Dendritic cell treated with granulocyte-macrophage colony-stimulating factor and Interleukin-4, amounts not matched to agents 40 ng/mL and 50 ng/mL, for 4 days (primary cell): ENCODE results near the gene DAP.

Source experiments
- H3K27ac Mint-ChIP-seq: one replicate; pipeline ENCODE4 v1.8.0; 2022; ENCODE audit warnings: mild to moderate bottlenecking, mixed read lengths
- H3K27me3 Mint-ChIP-seq: one replicate; pipeline ENCODE4 v1.8.0; 2022; ENCODE audit warnings: mild to moderate bottlenecking, mixed read lengths
- H3K36me3 Mint-ChIP-seq: one replicate; pipeline ENCODE4 v1.8.0; 2022; ENCODE audit warnings: low read depth, mixed read lengths
- H3K4me1 Mint-ChIP-seq: one replicate; pipeline ENCODE4 v1.8.0; 2022; ENCODE audit warnings: low read depth, mixed read lengths
- H3K4me3 Mint-ChIP-seq: one replicate; pipeline ENCODE4 v1.8.0; 2022; ENCODE audit warnings: mild to moderate bottlenecking, moderate library complexity, mixed read lengths
- H3K9me3 Mint-ChIP-seq: one replicate; pipeline ENCODE4 v1.8.0; 2022; ENCODE audit warnings: mixed read lengths
- intact Hi-C: fragments of 100-400 bp; cut with micrococcal nuclease; formaldehyde crosslinking; loops from one replicate; pipeline ENCODE4 v1.15.0; 2022

The DAP gene

DNA sequence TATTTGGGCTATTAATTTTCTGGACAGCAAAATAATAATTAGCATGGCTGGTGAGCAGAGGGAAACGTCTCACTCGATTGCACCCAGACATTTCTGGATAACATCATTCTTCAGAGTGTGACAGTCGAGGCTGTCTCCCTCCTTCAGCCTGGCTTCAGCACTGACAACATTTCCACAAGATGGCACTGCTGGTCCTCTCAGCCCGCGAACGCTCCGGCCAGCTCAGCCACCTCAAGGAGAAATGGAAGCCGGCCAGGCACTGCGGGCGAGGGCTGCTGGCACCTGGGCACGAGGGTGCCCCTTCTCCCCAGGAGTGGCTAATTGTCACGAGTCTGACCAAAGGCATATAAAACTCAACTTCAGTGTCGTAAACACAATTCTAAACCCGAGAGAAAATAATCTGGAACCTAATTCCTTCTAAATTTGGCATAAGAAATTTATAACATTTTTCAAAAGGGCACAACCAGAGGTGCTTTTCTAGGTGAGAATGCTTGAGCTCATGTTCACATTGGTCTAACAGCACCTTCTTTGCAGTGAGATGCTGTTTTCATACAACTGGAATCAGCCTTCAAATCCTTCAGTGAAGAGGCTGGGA lies 65.9 kb downstream of the DAP start:
- intact Hi-C loops = loop anchor here (2.0 to 10.0 kb wide), 3 partner anchors 270 to 800 kb away; no protein-coding TSS in a partner anchor
- peak overlapping the region; percentile 60 for H3K27ac Mint-ChIP-seq
- peaks cover 78% of the 10 kb centered on the region for H3K36me3 Mint-ChIP-seq
- H3K27me3 Mint-ChIP-seq = no peaks in the 10 kb centered on the region
- peaks cover 40% of the 10 kb centered on the region for H3K4me1 Mint-ChIP-seq
- no peak overlapping the region for H3K4me3 Mint-ChIP-seq
- no peaks in the 10 kb centered on the region for H3K9me3 Mint-ChIP-seq

GRCh38 chr5:10691826-10692785 lies 68.9 kb downstream of the DAP start:
- intact Hi-C loops = loop anchor here (5.0 to 10.0 kb wide), 3 partner anchors 240 to 803 kb away; no protein-coding TSS in a partner anchor

GRCh38 chr5:10690460-10691440 lies 70.3 kb downstream of the DAP start:
- peaks cover 32% of the 10 kb centered on the region for H3K4me1 Mint-ChIP-seq
- intact Hi-C loops = loop anchor here (5.0 to 10.0 kb wide), 3 partner anchors 238 to 804 kb away; no protein-coding TSS in a partner anchor
- H3K36me3 Mint-ChIP-seq = peaks cover 72% of the 10 kb centered on the region
- no peak overlapping the region for H3K27ac Mint-ChIP-seq
- no peaks in the 10 kb centered on the region for H3K9me3 Mint-ChIP-seq
- H3K4me3 Mint-ChIP-seq = no peak overlapping the region
- H3K27me3 Mint-ChIP-seq = no peaks in the 10 kb centered on the region

More at GRCh38 chr5:10691826-10692785, 68.9 kb downstream of the DAP start:
- Mint-ChIP-seq H3K27me3 (no peaks in the 10 kb centered on the region), H3K27ac (no peak overlapping the region), H3K4me1 (peaks cover 40% of the 10 kb centered on the region), H3K9me3 (no peaks in the 10 kb centered on the region), H3K4me3 (no peak overlapping the region), H3K36me3 (peaks cover 68% of the 10 kb centered on the region)

- Mint-ChIP-seq H3K4me1 (peaks cover 33% of the 10 kb centered on the region), H3K27me3 (no peaks in the 10 kb centered on the region), H3K36me3 (peaks cover 73% of the 10 kb centered on the region), H3K9me3 (no peaks in the 10 kb centered on the region), H3K4me3 (no peak overlapping the region), H3K27ac (peak overlapping the region; percentile 64)
- intact Hi-C loops = loop anchor here (5.0 to 10.0 kb wide), 3 partner anchors 237 to 805 kb away; no protein-coding TSS in a partner anchor
Observed at GRCh38 chr5:10689391-10690081, 71.5 kb downstream of the DAP start.

- H3K27me3 Mint-ChIP-seq = no peaks in the 10 kb centered on the region
- H3K36me3 Mint-ChIP-seq = peaks cover 73% of the 10 kb centered on the region
- intact Hi-C loops = no loop called here
- H3K27ac Mint-ChIP-seq = peak overlapping the region; percentile 64
- H3K4me3 Mint-ChIP-seq = no peak overlapping the region
- H3K4me1 Mint-ChIP-seq = peaks cover 41% of the 10 kb centered on the region
- no peaks in the 10 kb centered on the region for H3K9me3 Mint-ChIP-seq
Observed at GRCh38 chr5:10688651-10689171, 72.3 kb downstream of the DAP start.

GRCh38 chr5:10686890-10687289 lies 74.1 kb downstream of the DAP start:
- Mint-ChIP-seq H3K4me3 (no peak overlapping the region), H3K27ac (no peak overlapping the region), H3K27me3 (no peaks in the 10 kb centered on the region), H3K9me3 (no peaks in the 10 kb centered on the region), H3K36me3 (peaks cover 79% of the 10 kb centered on the region), H3K4me1 (peaks cover 59% of the 10 kb centered on the region)
- intact Hi-C loops = no loop called here

- no peaks in the 10 kb centered on the region for H3K9me3 Mint-ChIP-seq
- H3K27ac Mint-ChIP-seq = no peak overlapping the region
- intact Hi-C loops = no loop called here
- H3K27me3 Mint-ChIP-seq = no peaks in the 10 kb centered on the region
- peaks cover 85% of the 10 kb centered on the region for H3K36me3 Mint-ChIP-seq
- no peak overlapping the region for H3K4me3 Mint-ChIP-seq
- H3K4me1 Mint-ChIP-seq = peaks cover 54% of the 10 kb centered on the region
Observed at GRCh38 chr5:10685115-10685521, 75.9 kb downstream of the DAP start.

DNA sequence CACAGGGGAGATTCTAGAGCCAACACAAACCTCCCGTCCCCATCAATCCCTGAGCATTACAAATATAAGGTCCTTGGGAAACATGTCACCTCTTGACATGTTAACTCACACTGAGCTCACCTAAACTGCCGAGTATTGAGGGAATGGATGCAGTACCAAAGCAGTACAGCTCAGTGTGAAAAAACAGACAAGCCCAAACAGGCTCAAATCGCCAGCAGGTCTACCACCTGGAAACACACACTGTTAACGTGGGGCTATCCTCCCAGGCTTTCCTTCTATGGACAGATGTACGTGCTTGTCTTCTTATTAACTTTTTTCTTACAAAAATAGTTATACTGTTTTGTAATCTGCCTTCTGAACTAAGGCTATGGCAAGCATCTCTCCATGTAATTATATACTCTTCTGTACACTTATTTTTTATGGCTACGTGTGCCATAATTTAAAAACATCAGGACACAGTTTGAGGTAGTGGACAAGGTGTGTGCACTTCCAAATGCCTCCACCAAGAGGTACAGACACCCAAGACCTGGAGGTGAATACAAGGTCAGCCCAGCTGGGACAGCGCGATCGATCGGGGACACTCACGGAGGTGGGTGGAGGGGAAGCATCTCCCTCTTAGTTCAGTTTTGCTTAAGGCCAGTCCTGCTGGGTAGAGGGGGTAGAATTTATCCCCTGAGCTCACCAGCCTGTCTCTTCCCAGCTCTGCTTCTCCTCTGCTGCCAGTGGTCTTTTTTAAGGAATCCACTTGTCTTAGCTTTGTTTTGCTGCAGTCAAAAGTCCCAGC lies 76.5 kb downstream of the DAP start:
- no peaks in the 10 kb centered on the region for H3K9me3 Mint-ChIP-seq
- no peak overlapping the region for H3K4me3 Mint-ChIP-seq
- H3K4me1 Mint-ChIP-seq = peaks cover 50% of the 10 kb centered on the region
- no peak overlapping the region for H3K27ac Mint-ChIP-seq
- peaks cover 90% of the 10 kb centered on the region for H3K36me3 Mint-ChIP-seq
- intact Hi-C loops = no loop called here
- H3K27me3 Mint-ChIP-seq = no peaks in the 10 kb centered on the region

DNA sequence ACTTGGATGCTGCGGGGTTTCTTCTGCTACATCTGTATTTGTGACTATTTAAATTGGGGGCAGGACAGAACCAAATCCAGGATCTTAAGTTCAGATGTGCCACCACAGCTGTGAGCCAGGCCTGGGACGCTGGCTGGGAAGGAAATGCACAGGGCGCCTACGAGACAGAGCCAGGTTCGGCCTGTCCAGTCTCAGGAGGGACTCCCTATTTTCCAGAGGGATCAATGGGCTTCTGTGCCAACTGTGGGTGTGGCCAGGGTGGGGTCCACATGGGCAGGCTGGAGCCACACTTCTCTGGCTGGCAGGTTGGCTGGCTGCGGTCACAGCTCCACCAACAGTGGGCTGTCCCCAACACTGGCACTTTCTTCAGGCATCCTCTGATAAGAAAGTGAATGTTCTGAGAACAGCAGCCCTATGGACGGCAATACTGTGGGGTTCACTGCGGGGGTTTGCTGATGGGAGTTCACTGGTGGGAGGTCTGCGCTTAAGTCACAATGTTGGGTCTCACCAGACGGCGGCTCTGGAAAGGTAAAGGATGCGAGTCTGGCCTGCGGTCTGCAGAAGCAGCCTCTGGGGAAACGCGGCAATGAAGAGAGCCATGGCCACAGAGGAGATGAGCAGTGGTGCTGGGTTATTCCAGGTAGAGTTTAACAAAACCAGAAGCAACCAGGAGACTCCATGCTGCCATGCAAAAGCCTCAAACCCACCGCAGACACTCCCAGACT lies 78.1 kb downstream of the DAP start:
- intact Hi-C loops = no loop called here
- H3K36me3 Mint-ChIP-seq = peaks cover 93% of the 10 kb centered on the region
- no peak overlapping the region for H3K27ac Mint-ChIP-seq
- H3K9me3 Mint-ChIP-seq = no peaks in the 10 kb centered on the region
- H3K27me3 Mint-ChIP-seq = no peaks in the 10 kb centered on the region
- H3K4me3 Mint-ChIP-seq = no peak overlapping the region
- H3K4me1 Mint-ChIP-seq = peaks cover 44% of the 10 kb centered on the region

GRCh38 chr5:10681731-10682679 lies 79.0 kb downstream of the DAP start:
- Mint-ChIP-seq H3K9me3 (peaks cover 9% of the 10 kb centered on the region), H3K27me3 (no peaks in the 10 kb centered on the region), H3K27ac (peak overlapping the region; percentile 40), H3K4me1 (peaks cover 44% of the 10 kb centered on the region), H3K36me3 (peaks cover 95% of the 10 kb centered on the region), H3K4me3 (no peak overlapping the region)
- intact Hi-C loops = no loop called here

DNA sequence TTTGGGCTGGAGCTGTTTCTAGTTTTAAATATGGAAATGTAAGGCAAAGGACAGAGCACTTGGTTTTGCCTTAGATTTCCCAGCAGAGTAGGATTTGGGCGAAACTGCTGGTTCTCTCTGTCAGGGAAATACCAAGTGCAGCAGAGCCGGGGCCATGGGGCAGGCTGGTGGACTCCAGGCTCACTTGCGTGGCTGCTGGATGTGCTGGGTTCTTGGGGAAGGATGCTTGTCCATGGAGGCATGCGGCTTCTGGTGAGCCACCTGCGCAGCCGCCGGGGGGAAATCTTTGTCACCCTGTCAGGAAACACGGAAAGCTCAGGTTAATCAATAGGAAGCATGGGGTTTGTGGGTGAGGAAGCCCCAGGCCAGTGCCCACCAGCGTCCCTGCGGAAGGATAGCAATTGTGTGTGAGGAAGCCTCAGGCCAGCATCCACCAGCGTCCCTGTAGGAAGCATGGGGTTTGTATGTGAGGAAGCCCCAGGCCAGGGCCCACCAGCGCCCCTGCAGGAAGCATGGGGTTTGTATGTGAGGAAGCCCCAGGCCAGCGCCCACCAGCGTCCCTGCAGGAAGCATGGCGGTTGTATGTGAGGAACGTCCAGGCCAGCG lies 80.1 kb downstream of the DAP start:
- no peak overlapping the region for H3K27ac Mint-ChIP-seq
- peaks cover 5% of the 10 kb centered on the region for H3K27me3 Mint-ChIP-seq
- intact Hi-C loops = no loop called here
- peaks cover 39% of the 10 kb centered on the region for H3K4me1 Mint-ChIP-seq
- no peak overlapping the region for H3K4me3 Mint-ChIP-seq
- H3K36me3 Mint-ChIP-seq = peaks cover 89% of the 10 kb centered on the region
- H3K9me3 Mint-ChIP-seq = peaks cover 9% of the 10 kb centered on the region
